Measurements from ENCODE around the gene ZNF80.
"Not testable (repeated sequence)": the region's sequence is repeated elsewhere in the genome, so short reads cannot be mapped to it uniquely, and the experiment has no call there.

Gene ZNF80

GRCh38 chr3:114237478-114237877, at the start of gene ZNF80:
Gene ZNF80 (minus strand): TSS chr3:114237578. CDS start chr3:114237074, 504 bp downstream.
- not testable (repeated sequence) for H3K4me2 ChIP-seq (ENCODE audit: insufficient read depth, low read length); H4K20me1 ChIP-seq (ENCODE audit: insufficient read depth, low read length)

GRCh38 chr3:114286266-114286665, 48.9 kb upstream of the ZNF80 start:
- Histone ChIP-seq H3K27me3 (ENCODE audit: insufficient read depth, low read length, poor library complexity) (no peaks in the 10 kb centered on the region), H3K36me3 (ENCODE audit: insufficient read depth, low read length) (no peaks in the 10 kb centered on the region), H3K79me2 (ENCODE audit: insufficient read depth, low read length) (no peaks in the 10 kb centered on the region), H4K20me1 (ENCODE audit: insufficient read depth, low read length) (no peaks in the 10 kb centered on the region), H3K27ac (ENCODE audit: low read length) (no peak overlapping the region), H3K9ac (ENCODE audit: low read depth, low read length) (no peak overlapping the region), H3K4me3 (ENCODE audit: low read depth in 1 of 2, low read length in 2 of 2) (no peak overlapping the region), H3K4me2 (ENCODE audit: insufficient read depth, low read length) (no peak overlapping the region), H2AFZ (ENCODE audit: low read depth, low read length) (no peak overlapping the region), H3K4me1 (ENCODE audit: insufficient read depth, low read length) (peaks cover 4% of the 10 kb centered on the region), H3K9me3 (ENCODE audit: insufficient read depth, low read length, severe bottlenecking) (no peaks in the 10 kb centered on the region)
- ATAC-seq (ENCODE audit: insufficient read depth, low read depth), result no peak
- DNase-seq, result no peak
- TF ChIP-seq EZH2 (IDR thresholded peaks at IDR 0.05; ENCODE audit: borderline replicate concordance, low read depth, low read length, severe bottlenecking) (no peak), CTCF (IDR thresholded peaks at IDR 0.05; ENCODE audit: borderline replicate concordance, extremely low read depth, low read length, poor library complexity, severe bottlenecking) (no peak)

More at GRCh38 chr3:114237478-114237877, at the start of gene ZNF80:
- H3K9ac ChIP-seq (ENCODE audit: low read depth, low read length); ATAC-seq (ENCODE audit: insufficient read depth, low read depth); DNase-seq; H3K27me3 ChIP-seq (ENCODE audit: insufficient read depth, low read length, poor library complexity); H3K79me2 ChIP-seq (ENCODE audit: insufficient read depth, low read length); H3K36me3 ChIP-seq (ENCODE audit: insufficient read depth, low read length); H3K9me3 ChIP-seq (ENCODE audit: insufficient read depth, low read length, severe bottlenecking); H3K4me1 ChIP-seq (ENCODE audit: insufficient read depth, low read length); H3K27ac ChIP-seq (ENCODE audit: low read length); H2AFZ ChIP-seq (ENCODE audit: low read depth, low read length); H3K4me3 ChIP-seq (ENCODE audit: low read depth in 1 of 2, low read length in 2 of 2): not testable (repeated sequence)

GRCh38 chr3:114285648-114286230, 48.4 kb upstream of the ZNF80 start:
- Histone ChIP-seq H3K27me3 (ENCODE audit: insufficient read depth, low read length, poor library complexity) (no peaks in the 10 kb centered on the region), H3K4me3 (ENCODE audit: low read depth in 1 of 2, low read length in 2 of 2) (no peak overlapping the region), H3K36me3 (ENCODE audit: insufficient read depth, low read length) (no peaks in the 10 kb centered on the region), H4K20me1 (ENCODE audit: insufficient read depth, low read length) (no peaks in the 10 kb centered on the region), H3K27ac (ENCODE audit: low read length) (no peak overlapping the region), H3K4me2 (ENCODE audit: insufficient read depth, low read length) (no peak overlapping the region), H3K9me3 (ENCODE audit: insufficient read depth, low read length, severe bottlenecking) (no peaks in the 10 kb centered on the region), H2AFZ (ENCODE audit: low read depth, low read length) (no peak overlapping the region), H3K79me2 (ENCODE audit: insufficient read depth, low read length) (no peaks in the 10 kb centered on the region), H3K9ac (ENCODE audit: low read depth, low read length) (no peak overlapping the region), H3K4me1 (ENCODE audit: insufficient read depth, low read length) (no peaks in the 10 kb centered on the region)
- DNase-seq (no peak), ATAC-seq (ENCODE audit: insufficient read depth, low read depth) (no peak)
- TF ChIP-seq CTCF (IDR thresholded peaks at IDR 0.05; ENCODE audit: borderline replicate concordance, extremely low read depth, low read length, poor library complexity, severe bottlenecking) (no peak), EZH2 (IDR thresholded peaks at IDR 0.05; ENCODE audit: borderline replicate concordance, low read depth, low read length, severe bottlenecking) (no peak)

GRCh38 chr3:114284644-114285043, 47.3 kb upstream of the ZNF80 start:
- H3K4me1 ChIP-seq (ENCODE audit: insufficient read depth, low read length), result no peaks in the 10 kb centered on the region
- H3K36me3 ChIP-seq (ENCODE audit: insufficient read depth, low read length), result no peaks in the 10 kb centered on the region
- no peak overlapping the region for H3K4me2 ChIP-seq (ENCODE audit: insufficient read depth, low read length)
- H4K20me1 ChIP-seq (ENCODE audit: insufficient read depth, low read length), result no peaks in the 10 kb centered on the region
- H3K9me3 ChIP-seq (ENCODE audit: insufficient read depth, low read length, severe bottlenecking), result no peaks in the 10 kb centered on the region
- H3K79me2 ChIP-seq (ENCODE audit: insufficient read depth, low read length), result no peaks in the 10 kb centered on the region
- no peak for TF ChIP-seq EZH2 (IDR thresholded peaks at IDR 0.05; ENCODE audit: borderline replicate concordance, low read depth, low read length, severe bottlenecking)
- no peak overlapping the region for H3K4me3 ChIP-seq (ENCODE audit: low read depth in 1 of 2, low read length in 2 of 2)
- no peak for DNase-seq
- no peak overlapping the region for H3K27ac ChIP-seq (ENCODE audit: low read length)
- no peak overlapping the region for H2AFZ ChIP-seq (ENCODE audit: low read depth, low read length)
- no peak for ATAC-seq (ENCODE audit: insufficient read depth, low read depth)
- no peaks in the 10 kb centered on the region for H3K27me3 ChIP-seq (ENCODE audit: insufficient read depth, low read length, poor library complexity)
- H3K9ac ChIP-seq (ENCODE audit: low read depth, low read length), result no peak overlapping the region

- not testable (repeated sequence) for H3K4me3 ChIP-seq (ENCODE audit: low read depth in 1 of 2, low read length in 2 of 2); H3K9me3 ChIP-seq (ENCODE audit: insufficient read depth, low read length, severe bottlenecking); H3K4me1 ChIP-seq (ENCODE audit: insufficient read depth, low read length); H4K20me1 ChIP-seq (ENCODE audit: insufficient read depth, low read length); H3K9ac ChIP-seq (ENCODE audit: low read depth, low read length); H2AFZ ChIP-seq (ENCODE audit: low read depth, low read length); ATAC-seq (ENCODE audit: insufficient read depth, low read depth); H3K27ac ChIP-seq (ENCODE audit: low read length); DNase-seq; H3K36me3 ChIP-seq (ENCODE audit: insufficient read depth, low read length); H3K27me3 ChIP-seq (ENCODE audit: insufficient read depth, low read length, poor library complexity); H3K4me2 ChIP-seq (ENCODE audit: insufficient read depth, low read length); H3K79me2 ChIP-seq (ENCODE audit: insufficient read depth, low read length)
Measured at GRCh38 chr3:114276856-114277255, 39.5 kb upstream of the ZNF80 start.

Measured in DND-41 (cell line).